NOMO-1 treated with DMSO at 0.1 percent for 48 hours (cell line): ENCODE results near the gene PMIS2.

Experiments used
- DNase-seq: peaks from one replicate; lab custom pipeline; 2025; ENCODE audit not compliant: unreplicated experiment; lab: John Stamatoyannopoulos, UW

PMIS2 gene

GRCh38 chr19:35623327-35624010 lies 37.5 kb downstream of the PMIS2 start:
- DNase-seq: no peak

GRCh38 chr19:35628264-35628564 lies 42.2 kb downstream of the PMIS2 start:
- DNase-seq: no peak

DNA sequence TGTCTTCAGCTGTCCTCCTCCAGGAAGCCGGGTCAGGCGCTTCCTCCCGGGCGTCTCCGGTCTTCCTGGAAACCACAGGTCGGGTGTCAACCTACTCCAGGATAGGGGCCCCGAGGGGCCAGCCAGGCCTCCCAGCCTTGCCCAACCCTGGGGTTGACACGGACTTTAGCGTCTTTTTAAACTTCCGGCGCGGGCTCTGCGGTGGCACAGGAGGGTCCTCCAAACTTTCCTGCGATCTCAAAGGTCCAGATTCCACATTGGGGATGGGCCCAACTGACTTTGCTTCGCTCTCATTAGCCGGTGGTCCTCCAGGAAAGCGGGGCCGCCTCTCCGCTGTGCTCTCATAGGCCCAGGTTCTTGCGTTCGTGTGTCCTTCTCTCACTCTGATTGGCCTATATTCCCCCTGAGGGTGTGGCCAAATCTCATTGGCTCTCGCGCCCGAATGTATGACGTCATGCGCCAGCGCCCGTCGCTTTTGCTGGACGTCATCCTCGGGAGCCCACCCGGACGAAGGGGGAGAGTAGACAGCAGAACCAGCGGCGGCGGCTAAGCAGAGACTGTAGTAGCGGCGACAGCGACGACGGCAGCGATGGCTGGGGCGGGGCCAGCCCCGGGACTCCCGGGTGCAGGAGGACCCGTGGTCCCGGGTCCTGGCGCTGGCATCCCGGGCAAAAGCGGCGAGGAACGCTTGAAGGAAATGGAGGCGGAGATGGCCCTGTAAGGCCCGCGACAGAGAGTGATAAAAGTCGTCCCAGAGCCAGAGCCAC lies 42.8 kb downstream of the PMIS2 start, which contains the start of gene RBM42:
Gene RBM42 (plus strand): TSS at position 472 of the 767 bp plus-strand sequence. CDS start 118 bp downstream, at position 590.
- DNase-seq: peak; percentile 99

GRCh38 chr19:35629332-35629633 lies 43.3 kb downstream of the PMIS2 start:
- DNase-seq: no peak

- DNase-seq: no peak
Observed at GRCh38 chr19:35633727-35634440, 47.9 kb downstream of the PMIS2 start.

DNA sequence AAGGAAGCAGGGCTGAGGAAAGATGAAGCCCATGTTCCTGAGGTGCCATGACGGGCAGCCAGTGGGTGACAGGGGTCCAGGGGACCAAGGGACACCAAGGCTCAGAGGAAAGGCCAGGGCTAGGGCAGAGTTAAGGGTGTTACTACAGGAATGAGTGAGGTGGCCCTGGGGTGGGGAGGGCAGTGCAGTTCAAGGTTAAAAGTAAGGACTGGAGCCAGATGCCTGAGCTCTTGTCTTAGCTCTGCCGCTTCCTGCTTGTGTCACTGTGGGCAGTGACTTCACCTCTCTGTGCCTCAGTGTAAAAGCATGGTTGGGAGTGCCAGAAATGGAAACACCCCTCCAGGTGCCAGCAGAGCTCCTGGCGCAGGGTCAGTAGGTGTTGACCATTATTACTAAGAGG lies 50.7 kb downstream of the PMIS2 start:
- DNase-seq: no peak
